HEK293 (cell line): Measurements from ENCODE around the gene RRP12.

Experiments used
- BCL11A ChIP-seq: fragments of 450-650 bp; formaldehyde crosslinking; IDR thresholded peaks from 2 replicates; pipeline ENCODE4 v1.5.1; 2016; ENCODE audit warnings: low read depth, missing biosample characterization, missing genetic modification characterization
- KLF10 ChIP-seq: fragments of 450-650 bp; IDR thresholded peaks from 2 replicates; pipeline ENCODE4 v1.5.1; 2018; ENCODE audit warnings: missing biosample characterization, mild to moderate bottlenecking, missing genetic modification characterization
- SP7 ChIP-seq: fragments of 450-650 bp; formaldehyde crosslinking; IDR thresholded peaks from 2 replicates; pipeline ENCODE4 v1.5.1; 2016; ENCODE audit warnings: missing biosample characterization, missing genetic modification characterization
- ZBTB21 ChIP-seq: fragments of 450-650 bp; formaldehyde crosslinking; IDR thresholded peaks from 2 replicates; pipeline ENCODE4 v1.5.1; 2017; ENCODE audit warnings: missing biosample characterization, missing genetic modification characterization
- ZFP37 ChIP-seq: fragments of 450-650 bp; formaldehyde crosslinking; IDR thresholded peaks from 2 replicates; pipeline ENCODE4 v1.5.1; 2016; ENCODE audit warnings: missing biosample characterization, missing genetic modification characterization
- ZNF121 ChIP-seq: fragments of 450-650 bp; formaldehyde crosslinking; IDR thresholded peaks from 2 replicates; pipeline ENCODE4 v1.5.1; 2016; ENCODE audit warnings: missing biosample characterization, missing genetic modification characterization
- ZNF274 ChIP-seq, 2 experiments: fragments of 200-500 bp in 1 of 2; fragments of 450-650 bp in 1 of 2; sonication (Bioruptor generic) in 1 of 2; formaldehyde crosslinking in 1 of 2; IDR thresholded peaks; 2 replicates each; pipeline versions ENCODE4 v1.5.1 to v1.6.1; 2014 to 2016; ENCODE audit warnings: borderline replicate concordance in 1 of 2, inconsistent platforms in 1 of 2, low read length in 1 of 2, missing biosample characterization in 1 of 2, missing genetic modification characterization in 1 of 2
- ZNF423 ChIP-seq: fragments of 450-650 bp; formaldehyde crosslinking; IDR thresholded peaks from 2 replicates; pipeline ENCODE4 v1.5.1; 2016; ENCODE audit warnings: missing biosample characterization, missing genetic modification characterization
- ZNF560 ChIP-seq: fragments of 450-650 bp; formaldehyde crosslinking; IDR thresholded peaks from 2 replicates; pipeline ENCODE4 v1.5.1; 2017; ENCODE audit warnings: missing biosample characterization, missing genetic modification characterization, borderline replicate concordance
- ZNF626 ChIP-seq: fragments of 450-650 bp; sonication (Bioruptor Pico); formaldehyde crosslinking; IDR thresholded peaks from 2 replicates; pipeline ENCODE4 v1.5.1; 2018; ENCODE audit warnings: missing biosample characterization, missing genetic modification characterization, inconsistent platforms
- TF ChIP-seq, protein P1 (sequence below): fragments of 450-650 bp; formaldehyde crosslinking; IDR thresholded peaks from 2 replicates; pipeline ENCODE4 v1.5.1; 2016; ENCODE audit warnings: missing biosample characterization, missing genetic modification characterization
- TF ChIP-seq, protein P2 (sequence below): fragments of 450-650 bp; formaldehyde crosslinking; IDR thresholded peaks from 2 replicates; pipeline ENCODE4 v1.5.1; 2016; ENCODE audit warnings: missing biosample characterization, missing genetic modification characterization
- TF ChIP-seq, protein P3 (sequence below): fragments of 450-650 bp; formaldehyde crosslinking; IDR thresholded peaks from 2 replicates; pipeline ENCODE4 v1.5.1; 2017; ENCODE audit warnings: missing biosample characterization, missing genetic modification characterization
- TF ChIP-seq, protein P4 (sequence below): fragments of 450-650 bp; formaldehyde crosslinking; IDR thresholded peaks from 2 replicates; pipeline ENCODE4 v1.5.1; 2016; ENCODE audit warnings: missing biosample characterization, missing genetic modification characterization, borderline replicate concordance

DNA sequence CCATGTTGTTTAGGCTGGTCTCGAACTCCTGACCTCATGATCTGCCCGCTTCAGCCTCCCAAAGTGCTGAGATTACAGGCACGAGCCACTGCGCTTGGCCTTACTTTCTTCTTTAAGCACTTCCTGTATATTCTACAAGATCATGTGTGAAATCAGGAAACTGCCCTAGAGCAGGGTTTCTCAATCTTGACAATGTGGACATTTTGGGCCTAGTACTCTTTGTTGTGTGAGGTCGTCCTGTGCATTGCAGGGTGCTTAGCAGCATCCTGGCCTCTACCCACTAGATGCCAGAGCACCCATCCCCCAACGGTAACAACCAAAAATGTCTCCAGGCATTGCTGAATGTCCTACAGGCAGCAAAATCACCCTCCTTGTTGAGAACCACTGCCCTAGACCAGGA lies 24.7 kb downstream of the RRP12 start:
- TF ChIP-seq BCL11A (tag by site-specific recombination) (no peak), ZNF274 (IDR thresholded peaks at IDR 0.05; ENCODE audit: low read length) (no peak), ZNF274 (tag by site-specific recombination; IDR thresholded peaks at IDR 0.05; ENCODE audit: borderline replicate concordance) (no peak), SP7 (tag by site-specific recombination) (no peak), ZNF423 (tag by site-specific recombination) (no peak), ZNF560 (tag by site-specific recombination) (no peak), ZNF626 (tag by site-specific recombination) (no peak), ZBTB21 (tag by site-specific recombination) (no peak), ZFP37 (no peak), KLF10 (tag by site-specific recombination) (no peak), ZNF121 (no peak)
- TF ChIP-seq, protein P1, sequence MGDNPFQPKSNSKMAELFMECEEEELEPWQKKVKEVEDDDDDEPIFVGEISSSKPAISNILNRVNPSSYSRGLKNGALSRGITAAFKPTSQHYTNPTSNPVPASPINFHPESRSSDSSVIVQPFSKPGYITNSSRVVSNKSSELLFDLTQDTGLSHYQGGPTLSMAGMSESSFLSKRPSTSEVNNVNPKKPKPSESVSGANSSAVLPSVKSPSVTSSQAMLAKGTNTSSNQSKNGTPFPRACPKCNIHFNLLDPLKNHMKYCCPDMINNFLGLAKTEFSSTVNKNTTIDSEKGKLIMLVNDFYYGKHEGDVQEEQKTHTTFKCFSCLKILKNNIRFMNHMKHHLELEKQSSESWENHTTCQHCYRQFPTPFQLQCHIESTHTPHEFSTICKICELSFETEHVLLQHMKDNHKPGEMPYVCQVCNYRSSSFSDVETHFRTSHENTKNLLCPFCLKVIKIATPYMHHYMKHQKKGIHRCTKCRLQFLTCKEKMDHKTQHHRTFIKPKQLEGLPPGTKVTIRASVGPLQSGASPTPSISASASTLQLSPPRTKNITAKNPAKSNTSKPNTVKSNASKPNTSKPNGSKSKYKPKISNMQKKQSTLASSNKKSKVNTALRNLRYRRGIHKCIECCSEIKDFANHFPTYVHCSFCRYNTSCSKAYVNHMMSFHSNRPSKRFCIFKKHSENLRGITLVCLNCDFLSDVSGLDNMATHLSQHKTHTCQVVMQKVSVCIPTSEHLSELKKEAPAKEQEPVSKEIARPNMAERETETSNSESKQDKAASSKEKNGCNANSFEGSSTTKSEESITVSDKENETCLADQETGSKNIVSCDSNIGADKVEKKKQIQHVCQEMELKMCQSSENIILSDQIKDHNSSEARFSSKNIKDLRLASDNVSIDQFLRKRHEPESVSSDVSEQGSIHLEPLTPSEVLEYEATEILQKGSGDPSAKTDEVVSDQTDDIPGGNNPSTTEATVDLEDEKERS (tag by site-specific recombination) = no peak
- TF ChIP-seq, protein P2, sequence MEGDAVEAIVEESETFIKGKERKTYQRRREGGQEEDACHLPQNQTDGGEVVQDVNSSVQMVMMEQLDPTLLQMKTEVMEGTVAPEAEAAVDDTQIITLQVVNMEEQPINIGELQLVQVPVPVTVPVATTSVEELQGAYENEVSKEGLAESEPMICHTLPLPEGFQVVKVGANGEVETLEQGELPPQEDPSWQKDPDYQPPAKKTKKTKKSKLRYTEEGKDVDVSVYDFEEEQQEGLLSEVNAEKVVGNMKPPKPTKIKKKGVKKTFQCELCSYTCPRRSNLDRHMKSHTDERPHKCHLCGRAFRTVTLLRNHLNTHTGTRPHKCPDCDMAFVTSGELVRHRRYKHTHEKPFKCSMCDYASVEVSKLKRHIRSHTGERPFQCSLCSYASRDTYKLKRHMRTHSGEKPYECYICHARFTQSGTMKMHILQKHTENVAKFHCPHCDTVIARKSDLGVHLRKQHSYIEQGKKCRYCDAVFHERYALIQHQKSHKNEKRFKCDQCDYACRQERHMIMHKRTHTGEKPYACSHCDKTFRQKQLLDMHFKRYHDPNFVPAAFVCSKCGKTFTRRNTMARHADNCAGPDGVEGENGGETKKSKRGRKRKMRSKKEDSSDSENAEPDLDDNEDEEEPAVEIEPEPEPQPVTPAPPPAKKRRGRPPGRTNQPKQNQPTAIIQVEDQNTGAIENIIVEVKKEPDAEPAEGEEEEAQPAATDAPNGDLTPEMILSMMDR = no peak
- TF ChIP-seq, protein P3, sequence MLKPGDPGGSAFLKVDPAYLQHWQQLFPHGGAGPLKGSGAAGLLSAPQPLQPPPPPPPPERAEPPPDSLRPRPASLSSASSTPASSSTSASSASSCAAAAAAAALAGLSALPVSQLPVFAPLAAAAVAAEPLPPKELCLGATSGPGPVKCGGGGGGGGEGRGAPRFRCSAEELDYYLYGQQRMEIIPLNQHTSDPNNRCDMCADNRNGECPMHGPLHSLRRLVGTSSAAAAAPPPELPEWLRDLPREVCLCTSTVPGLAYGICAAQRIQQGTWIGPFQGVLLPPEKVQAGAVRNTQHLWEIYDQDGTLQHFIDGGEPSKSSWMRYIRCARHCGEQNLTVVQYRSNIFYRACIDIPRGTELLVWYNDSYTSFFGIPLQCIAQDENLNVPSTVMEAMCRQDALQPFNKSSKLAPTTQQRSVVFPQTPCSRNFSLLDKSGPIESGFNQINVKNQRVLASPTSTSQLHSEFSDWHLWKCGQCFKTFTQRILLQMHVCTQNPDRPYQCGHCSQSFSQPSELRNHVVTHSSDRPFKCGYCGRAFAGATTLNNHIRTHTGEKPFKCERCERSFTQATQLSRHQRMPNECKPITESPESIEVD = no peak
- TF ChIP-seq, protein P4, sequence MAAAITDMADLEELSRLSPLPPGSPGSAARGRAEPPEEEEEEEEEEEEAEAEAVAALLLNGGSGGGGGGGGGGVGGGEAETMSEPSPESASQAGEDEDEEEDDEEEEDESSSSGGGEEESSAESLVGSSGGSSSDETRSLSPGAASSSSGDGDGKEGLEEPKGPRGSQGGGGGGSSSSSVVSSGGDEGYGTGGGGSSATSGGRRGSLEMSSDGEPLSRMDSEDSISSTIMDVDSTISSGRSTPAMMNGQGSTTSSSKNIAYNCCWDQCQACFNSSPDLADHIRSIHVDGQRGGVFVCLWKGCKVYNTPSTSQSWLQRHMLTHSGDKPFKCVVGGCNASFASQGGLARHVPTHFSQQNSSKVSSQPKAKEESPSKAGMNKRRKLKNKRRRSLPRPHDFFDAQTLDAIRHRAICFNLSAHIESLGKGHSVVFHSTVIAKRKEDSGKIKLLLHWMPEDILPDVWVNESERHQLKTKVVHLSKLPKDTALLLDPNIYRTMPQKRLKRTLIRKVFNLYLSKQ (tag by site-specific recombination) = no peak
